WTC11 (cell line): ENCODE data around the gene UPF2. TPM values are rescaled to one million over a fixed set of nuclear protein-coding genes. Genes with fewer than 3 reads are reported as not detected.

ENCODE experiments used
- ATAC-seq: fragments of 200-7000 bp; cut with Tn5 transposase; 2 replicates; pipeline ENCODE4 v1.10.0; 2021; ENCODE audit warnings: mild to moderate bottlenecking, moderate library complexity
- CTCF ChIA-PET: fragments of 300-600 bp; sonication (Branson Sonifier 250); formaldehyde crosslinking; loops from one replicate; lab custom pipeline; 2021; ENCODE audit warnings: antibody characterized with exemption; lab: Charles Lee
- POLR2A ChIA-PET: fragments of 350-600 bp; sonication (Branson Sonifier 250); formaldehyde crosslinking; loops from one replicate; lab custom pipeline; 2021; ENCODE audit warnings: antibody characterized with exemption; lab: Charles Lee
- DNase-seq: peaks from one replicate; pipeline ENCODE4 v3.0.0; 2021; ENCODE audit warnings: low spot score
- H3K27ac Mint-ChIP-seq: 2 replicates; pipeline ENCODE4 v1.8.0; 2021; ENCODE audit warnings: mixed read lengths
- H3K27me3 Mint-ChIP-seq: 2 replicates; pipeline ENCODE4 v1.8.0; 2021; ENCODE audit warnings: low read depth, mild to moderate bottlenecking, moderate library complexity, mixed read lengths
- H3K36me3 Mint-ChIP-seq: 2 replicates; pipeline ENCODE4 v1.8.0; 2021; ENCODE audit warnings: mixed read lengths
- H3K4me1 Mint-ChIP-seq: 2 replicates; pipeline ENCODE4 v1.8.0; 2022; ENCODE audit warnings: mixed read lengths
- H3K4me3 Mint-ChIP-seq: 2 replicates; pipeline ENCODE4 v1.8.0; 2021; ENCODE audit warnings: mild to moderate bottlenecking, moderate library complexity, mixed read lengths
- H3K9me3 Mint-ChIP-seq: 2 replicates; pipeline ENCODE4 v1.8.0; 2021; ENCODE audit warnings: mixed read lengths
- ELF4 ChIP-seq: sonication (generic); formaldehyde crosslinking; IDR thresholded peaks from 2 replicates; pipeline ENCODE4 v1.8.1; 2022; ENCODE audit warnings: low read depth, mild to moderate bottlenecking, moderate library complexity, missing genetic modification reagents
- GABPB1 ChIP-seq: sonication (generic); formaldehyde crosslinking; IDR thresholded peaks from 2 replicates; pipeline ENCODE4 v1.8.1; 2023; ENCODE audit warnings: mild to moderate bottlenecking, missing genetic modification reagents
- JAZF1 ChIP-seq: fragments of 250-450 bp; sonication (Bioruptor Pico); IDR thresholded peaks from 2 replicates; pipeline ENCODE4 v1.9.0; 2021; ENCODE audit warnings: moderate library complexity, mild to moderate bottlenecking, inconsistent platforms
- NFATC4 ChIP-seq: fragments of 250-450 bp; sonication (Bioruptor Pico); IDR thresholded peaks from 2 replicates; pipeline ENCODE4 v1.9.0; 2021; ENCODE audit warnings: mild to moderate bottlenecking
- NFYB ChIP-seq: sonication (generic); formaldehyde crosslinking; conservative IDR thresholded peaks from 2 replicates; pipeline ENCODE4 v1.8.0; 2022; ENCODE audit warnings: low read depth, missing genetic modification reagents
- PRRX2 ChIP-seq: fragments of 250-450 bp; sonication (Bioruptor Pico); IDR thresholded peaks from 2 replicates; pipeline ENCODE4 v1.8.0; 2021; ENCODE audit warnings: mild to moderate bottlenecking
- TCF7 ChIP-seq: sonication (generic); formaldehyde crosslinking; IDR thresholded peaks from 2 replicates; pipeline ENCODE4 v1.8.0; 2022; ENCODE audit warnings: mild to moderate bottlenecking, low read depth, missing genetic modification reagents, moderate library complexity
- ZBTB21 ChIP-seq: sonication (generic); formaldehyde crosslinking; IDR thresholded peaks from 2 replicates; pipeline ENCODE4 v1.8.1; 2023; ENCODE audit warnings: mild to moderate bottlenecking, missing genetic modification reagents, borderline replicate concordance
- ZNF138 ChIP-seq: sonication (generic); formaldehyde crosslinking; conservative IDR thresholded peaks from 2 replicates; pipeline ENCODE4 v1.8.1; 2022; ENCODE audit warnings: mild to moderate bottlenecking, moderate library complexity, missing genetic modification reagents
- ZNF263 ChIP-seq: sonication (generic); formaldehyde crosslinking; IDR thresholded peaks from 2 replicates; pipeline ENCODE4 v1.8.1; 2022; ENCODE audit warnings: low read depth, mild to moderate bottlenecking, moderate library complexity, missing genetic modification reagents
- ZNF317 ChIP-seq: sonication (generic); formaldehyde crosslinking; IDR thresholded peaks from 2 replicates; pipeline ENCODE4 v1.8.1; 2023; ENCODE audit warnings: low read depth, mild to moderate bottlenecking, moderate library complexity, missing genetic modification reagents, borderline replicate concordance
- total RNA-seq: library from RNA; stranded (reverse); gene quantifications from 3 replicates; pipeline ENCODE4 v1.2.3, GENCODE V29; 2021
- TF ChIP-seq, protein P1 (sequence below): fragments of 250-450 bp; sonication (Bioruptor Pico); IDR thresholded peaks from 2 replicates; pipeline ENCODE4 v1.8.0; 2021; ENCODE audit warnings: mild to moderate bottlenecking
- TF ChIP-seq, protein P2 (sequence below): sonication (generic); formaldehyde crosslinking; IDR thresholded peaks from 2 replicates; pipeline ENCODE4 v1.8.0; 2023; ENCODE audit warnings: missing genetic modification reagents, mild to moderate bottlenecking, borderline replicate concordance
- TF ChIP-seq, protein P3 (sequence below): sonication (generic); formaldehyde crosslinking; IDR thresholded peaks from 2 replicates; pipeline ENCODE4 v1.8.0; 2022; ENCODE audit warnings: mild to moderate bottlenecking, missing genetic modification reagents
- TF ChIP-seq, protein P4 (sequence below): sonication (generic); formaldehyde crosslinking; IDR thresholded peaks from 2 replicates; pipeline ENCODE4 v1.8.0; 2022; ENCODE audit warnings: mild to moderate bottlenecking, missing genetic modification reagents
- TF ChIP-seq, protein P5 (sequence below): sonication (generic); formaldehyde crosslinking; IDR thresholded peaks from 2 replicates; pipeline ENCODE4 v1.8.0; 2022; ENCODE audit warnings: mild to moderate bottlenecking, missing genetic modification reagents
- TF ChIP-seq, protein P6 (sequence below): fragments of 250-450 bp; sonication (Bioruptor Pico); IDR thresholded peaks from 2 replicates; pipeline ENCODE4 v1.9.0; 2021; ENCODE audit warnings: mild to moderate bottlenecking

UPF2 gene
- total RNA-seq, 1 experiment from 2014 or later = 24.3 TPM

DNA sequence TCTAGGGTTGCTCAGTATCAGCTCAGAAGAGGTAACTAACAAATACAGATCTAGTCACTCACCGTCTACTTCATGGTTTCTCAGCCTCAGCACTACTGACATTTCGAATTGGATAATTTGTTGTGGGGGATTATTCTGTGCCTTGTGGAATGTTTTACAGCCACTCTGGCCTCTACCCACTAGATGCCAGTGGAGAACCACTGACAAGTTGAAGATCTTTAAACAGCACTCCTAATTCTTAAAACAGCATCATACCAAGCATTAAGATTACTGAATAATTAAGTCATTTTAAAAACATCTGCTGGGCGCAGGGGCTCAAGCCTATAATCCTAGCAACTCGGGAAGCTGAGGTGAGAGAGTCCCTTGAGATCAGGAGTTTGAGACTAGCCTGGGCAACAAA lies 82.6 kb downstream of the UPF2 start:
- Mint-ChIP-seq H3K36me3 (peaks cover 51% of the 10 kb centered on the region), H3K9me3 (no peaks in the 10 kb centered on the region), H3K27ac (no peak overlapping the region), H3K4me1 (no peaks in the 10 kb centered on the region), H3K4me3 (no peak overlapping the region), H3K27me3 (no peaks in the 10 kb centered on the region)
- ChIA-PET POLR2A (no interaction called here), CTCF (no interaction called here)
- ATAC-seq (no peak), DNase-seq (no peak)
- TF ChIP-seq JAZF1 = no peak
- TF ChIP-seq NFATC4 = no peak
- TF ChIP-seq, protein P1, sequence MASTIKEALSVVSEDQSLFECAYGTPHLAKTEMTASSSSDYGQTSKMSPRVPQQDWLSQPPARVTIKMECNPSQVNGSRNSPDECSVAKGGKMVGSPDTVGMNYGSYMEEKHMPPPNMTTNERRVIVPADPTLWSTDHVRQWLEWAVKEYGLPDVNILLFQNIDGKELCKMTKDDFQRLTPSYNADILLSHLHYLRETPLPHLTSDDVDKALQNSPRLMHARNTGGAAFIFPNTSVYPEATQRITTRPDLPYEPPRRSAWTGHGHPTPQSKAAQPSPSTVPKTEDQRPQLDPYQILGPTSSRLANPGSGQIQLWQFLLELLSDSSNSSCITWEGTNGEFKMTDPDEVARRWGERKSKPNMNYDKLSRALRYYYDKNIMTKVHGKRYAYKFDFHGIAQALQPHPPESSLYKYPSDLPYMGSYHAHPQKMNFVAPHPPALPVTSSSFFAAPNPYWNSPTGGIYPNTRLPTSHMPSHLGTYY (CRISPR knock-in tag) = no peak
- TF ChIP-seq, protein P2, sequence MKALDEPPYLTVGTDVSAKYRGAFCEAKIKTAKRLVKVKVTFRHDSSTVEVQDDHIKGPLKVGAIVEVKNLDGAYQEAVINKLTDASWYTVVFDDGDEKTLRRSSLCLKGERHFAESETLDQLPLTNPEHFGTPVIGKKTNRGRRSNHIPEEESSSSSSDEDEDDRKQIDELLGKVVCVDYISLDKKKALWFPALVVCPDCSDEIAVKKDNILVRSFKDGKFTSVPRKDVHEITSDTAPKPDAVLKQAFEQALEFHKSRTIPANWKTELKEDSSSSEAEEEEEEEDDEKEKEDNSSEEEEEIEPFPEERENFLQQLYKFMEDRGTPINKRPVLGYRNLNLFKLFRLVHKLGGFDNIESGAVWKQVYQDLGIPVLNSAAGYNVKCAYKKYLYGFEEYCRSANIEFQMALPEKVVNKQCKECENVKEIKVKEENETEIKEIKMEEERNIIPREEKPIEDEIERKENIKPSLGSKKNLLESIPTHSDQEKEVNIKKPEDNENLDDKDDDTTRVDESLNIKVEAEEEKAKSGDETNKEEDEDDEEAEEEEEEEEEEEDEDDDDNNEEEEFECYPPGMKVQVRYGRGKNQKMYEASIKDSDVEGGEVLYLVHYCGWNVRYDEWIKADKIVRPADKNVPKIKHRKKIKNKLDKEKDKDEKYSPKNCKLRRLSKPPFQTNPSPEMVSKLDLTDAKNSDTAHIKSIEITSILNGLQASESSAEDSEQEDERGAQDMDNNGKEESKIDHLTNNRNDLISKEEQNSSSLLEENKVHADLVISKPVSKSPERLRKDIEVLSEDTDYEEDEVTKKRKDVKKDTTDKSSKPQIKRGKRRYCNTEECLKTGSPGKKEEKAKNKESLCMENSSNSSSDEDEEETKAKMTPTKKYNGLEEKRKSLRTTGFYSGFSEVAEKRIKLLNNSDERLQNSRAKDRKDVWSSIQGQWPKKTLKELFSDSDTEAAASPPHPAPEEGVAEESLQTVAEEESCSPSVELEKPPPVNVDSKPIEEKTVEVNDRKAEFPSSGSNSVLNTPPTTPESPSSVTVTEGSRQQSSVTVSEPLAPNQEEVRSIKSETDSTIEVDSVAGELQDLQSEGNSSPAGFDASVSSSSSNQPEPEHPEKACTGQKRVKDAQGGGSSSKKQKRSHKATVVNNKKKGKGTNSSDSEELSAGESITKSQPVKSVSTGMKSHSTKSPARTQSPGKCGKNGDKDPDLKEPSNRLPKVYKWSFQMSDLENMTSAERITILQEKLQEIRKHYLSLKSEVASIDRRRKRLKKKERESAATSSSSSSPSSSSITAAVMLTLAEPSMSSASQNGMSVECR (CRISPR knock-in tag) = no peak
- TF ChIP-seq ELF4 = no peak
- no peak for TF ChIP-seq ZNF263 (CRISPR knock-in tag)
- TF ChIP-seq ZNF138 = no peak
- TF ChIP-seq NFYB (CRISPR knock-in tag) = no peak
- no peak for TF ChIP-seq ZNF317 (CRISPR knock-in tag)
- TF ChIP-seq TCF7 (CRISPR knock-in tag) = no peak
- TF ChIP-seq ZBTB21 (CRISPR knock-in tag) = no peak
- TF ChIP-seq, protein P3, sequence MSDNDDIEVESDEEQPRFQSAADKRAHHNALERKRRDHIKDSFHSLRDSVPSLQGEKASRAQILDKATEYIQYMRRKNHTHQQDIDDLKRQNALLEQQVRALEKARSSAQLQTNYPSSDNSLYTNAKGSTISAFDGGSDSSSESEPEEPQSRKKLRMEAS (CRISPR knock-in tag) = no peak
- TF ChIP-seq GABPB1 (CRISPR knock-in tag) = no peak
- TF ChIP-seq PRRX2 (CRISPR knock-in tag) = no peak
- TF ChIP-seq, protein P4, sequence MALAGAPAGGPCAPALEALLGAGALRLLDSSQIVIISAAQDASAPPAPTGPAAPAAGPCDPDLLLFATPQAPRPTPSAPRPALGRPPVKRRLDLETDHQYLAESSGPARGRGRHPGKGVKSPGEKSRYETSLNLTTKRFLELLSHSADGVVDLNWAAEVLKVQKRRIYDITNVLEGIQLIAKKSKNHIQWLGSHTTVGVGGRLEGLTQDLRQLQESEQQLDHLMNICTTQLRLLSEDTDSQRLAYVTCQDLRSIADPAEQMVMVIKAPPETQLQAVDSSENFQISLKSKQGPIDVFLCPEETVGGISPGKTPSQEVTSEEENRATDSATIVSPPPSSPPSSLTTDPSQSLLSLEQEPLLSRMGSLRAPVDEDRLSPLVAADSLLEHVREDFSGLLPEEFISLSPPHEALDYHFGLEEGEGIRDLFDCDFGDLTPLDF = no peak
- TF ChIP-seq, protein P5, sequence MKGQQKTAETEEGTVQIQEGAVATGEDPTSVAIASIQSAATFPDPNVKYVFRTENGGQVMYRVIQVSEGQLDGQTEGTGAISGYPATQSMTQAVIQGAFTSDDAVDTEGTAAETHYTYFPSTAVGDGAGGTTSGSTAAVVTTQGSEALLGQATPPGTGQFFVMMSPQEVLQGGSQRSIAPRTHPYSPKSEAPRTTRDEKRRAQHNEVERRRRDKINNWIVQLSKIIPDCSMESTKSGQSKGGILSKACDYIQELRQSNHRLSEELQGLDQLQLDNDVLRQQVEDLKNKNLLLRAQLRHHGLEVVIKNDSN (CRISPR knock-in tag) = no peak
- TF ChIP-seq, protein P6, sequence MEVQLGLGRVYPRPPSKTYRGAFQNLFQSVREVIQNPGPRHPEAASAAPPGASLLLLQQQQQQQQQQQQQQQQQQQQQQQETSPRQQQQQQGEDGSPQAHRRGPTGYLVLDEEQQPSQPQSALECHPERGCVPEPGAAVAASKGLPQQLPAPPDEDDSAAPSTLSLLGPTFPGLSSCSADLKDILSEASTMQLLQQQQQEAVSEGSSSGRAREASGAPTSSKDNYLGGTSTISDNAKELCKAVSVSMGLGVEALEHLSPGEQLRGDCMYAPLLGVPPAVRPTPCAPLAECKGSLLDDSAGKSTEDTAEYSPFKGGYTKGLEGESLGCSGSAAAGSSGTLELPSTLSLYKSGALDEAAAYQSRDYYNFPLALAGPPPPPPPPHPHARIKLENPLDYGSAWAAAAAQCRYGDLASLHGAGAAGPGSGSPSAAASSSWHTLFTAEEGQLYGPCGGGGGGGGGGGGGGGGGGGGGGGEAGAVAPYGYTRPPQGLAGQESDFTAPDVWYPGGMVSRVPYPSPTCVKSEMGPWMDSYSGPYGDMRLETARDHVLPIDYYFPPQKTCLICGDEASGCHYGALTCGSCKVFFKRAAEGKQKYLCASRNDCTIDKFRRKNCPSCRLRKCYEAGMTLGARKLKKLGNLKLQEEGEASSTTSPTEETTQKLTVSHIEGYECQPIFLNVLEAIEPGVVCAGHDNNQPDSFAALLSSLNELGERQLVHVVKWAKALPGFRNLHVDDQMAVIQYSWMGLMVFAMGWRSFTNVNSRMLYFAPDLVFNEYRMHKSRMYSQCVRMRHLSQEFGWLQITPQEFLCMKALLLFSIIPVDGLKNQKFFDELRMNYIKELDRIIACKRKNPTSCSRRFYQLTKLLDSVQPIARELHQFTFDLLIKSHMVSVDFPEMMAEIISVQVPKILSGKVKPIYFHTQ (CRISPR knock-in tag) = no peak
